Mesenteric fat pad (tissue), 1 donor: ENCODE results near the gene CDK11A. TPM values are rescaled to one million over a fixed set of nuclear protein-coding genes. Genes with fewer than 3 reads are reported as not detected.
A peak's percentile ranks its signal among the peaks of the same experiment; 100 is the strongest.
"Not testable (repeated sequence)": the region's sequence is repeated elsewhere in the genome, so short reads cannot be mapped to it uniquely, and the experiment has no call there.

Experiments used
- DNase-seq: peaks from one replicate; pipeline ENCODE4 v3.0.0-alpha.2; 2020; ENCODE audit warnings: low spot score
- total RNA-seq: library from RNA; stranded (reverse); fragmentation: NEBNext Ultra II Directional; extraction: Animal tissue kit (Norgen Biotek cat#: 25700); gene quantifications from one replicate; pipeline ENCODE4 v1.2.1, GENCODE V29; 2021
- donor health status: DM: yes; HTN: yes; CAD: no.

Gene CDK11A
- total RNA-seq, 1 donor from 2014 or later: 45.5 TPM

DNA sequence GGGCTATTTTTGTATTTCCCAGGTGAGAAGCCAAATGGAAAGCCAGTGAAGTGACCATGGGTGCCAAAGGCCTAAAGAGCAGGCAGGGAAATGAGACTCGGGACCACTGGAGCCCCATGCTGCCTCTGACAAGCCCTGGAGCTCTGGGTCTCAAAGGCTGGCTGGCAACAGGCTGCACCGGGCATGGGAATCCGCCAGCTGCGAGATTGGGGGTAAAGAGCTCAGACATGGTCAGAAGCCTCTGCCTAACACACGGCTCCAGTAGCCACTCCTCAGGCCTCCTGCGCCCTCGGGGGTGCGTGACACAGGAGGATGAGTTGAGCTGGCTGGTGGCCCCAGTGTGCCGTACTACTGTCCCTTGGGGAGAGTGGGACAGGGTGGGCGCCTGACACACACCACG, 59.8 kb downstream of the CDK11A start:
- not testable (repeated sequence) for DNase-seq

DNA sequence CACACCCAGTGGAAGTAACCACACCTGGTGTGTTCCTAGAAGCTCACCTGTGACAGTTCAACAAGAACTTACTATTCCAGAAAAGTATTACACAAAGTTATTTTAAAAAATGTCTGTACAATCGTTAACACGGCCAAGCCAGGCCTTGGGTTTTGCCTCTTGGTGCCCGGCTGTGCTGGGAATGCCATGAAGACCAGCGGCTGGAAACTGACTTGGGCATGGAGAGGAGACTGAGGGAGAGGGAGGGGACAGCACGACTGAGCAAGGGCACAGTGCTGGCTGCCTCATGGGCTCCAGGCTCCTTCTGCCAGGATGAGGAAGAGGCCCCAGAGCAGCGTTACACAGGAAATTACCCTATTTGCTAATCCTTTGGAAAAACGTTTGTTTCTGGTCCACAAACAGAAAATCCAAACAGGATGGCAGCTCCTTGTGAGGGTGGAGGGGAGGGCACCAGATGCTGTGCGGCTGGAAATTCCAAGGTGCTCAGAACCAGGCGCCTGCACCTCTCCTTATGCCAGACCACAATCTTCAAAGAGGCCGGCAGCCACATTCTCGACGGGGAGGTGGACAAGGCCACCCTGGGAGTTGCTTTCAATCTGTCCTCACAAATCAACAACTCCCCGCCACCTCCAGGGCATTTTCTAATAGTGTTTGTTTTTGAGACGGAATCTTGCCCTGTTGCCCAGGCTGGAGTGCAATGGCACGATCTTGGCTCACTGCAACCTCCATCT, 61.2 kb downstream of the CDK11A start:
- peak; percentile 84 for DNase-seq

DNA sequence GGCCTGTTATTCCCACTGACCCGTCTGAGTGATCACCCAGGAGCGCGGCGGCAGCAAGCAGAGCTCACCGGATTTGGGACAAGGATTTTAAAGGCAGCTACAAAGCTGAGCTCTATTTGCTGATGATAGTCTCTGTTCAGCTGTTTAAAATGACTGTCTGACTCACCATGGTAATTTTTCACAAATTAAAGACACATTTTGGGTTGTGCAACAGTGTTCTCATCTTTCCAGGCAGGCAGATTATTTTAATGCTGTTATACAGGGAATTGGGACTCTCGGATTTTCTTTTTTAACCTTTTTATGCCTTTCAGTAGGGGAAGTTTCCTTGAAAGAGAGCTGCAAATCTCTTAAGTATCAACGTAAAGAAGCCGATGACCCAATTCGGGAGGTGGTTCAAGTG, 61.8 kb downstream of the CDK11A start:
- DNase-seq: not testable (repeated sequence)

DNA sequence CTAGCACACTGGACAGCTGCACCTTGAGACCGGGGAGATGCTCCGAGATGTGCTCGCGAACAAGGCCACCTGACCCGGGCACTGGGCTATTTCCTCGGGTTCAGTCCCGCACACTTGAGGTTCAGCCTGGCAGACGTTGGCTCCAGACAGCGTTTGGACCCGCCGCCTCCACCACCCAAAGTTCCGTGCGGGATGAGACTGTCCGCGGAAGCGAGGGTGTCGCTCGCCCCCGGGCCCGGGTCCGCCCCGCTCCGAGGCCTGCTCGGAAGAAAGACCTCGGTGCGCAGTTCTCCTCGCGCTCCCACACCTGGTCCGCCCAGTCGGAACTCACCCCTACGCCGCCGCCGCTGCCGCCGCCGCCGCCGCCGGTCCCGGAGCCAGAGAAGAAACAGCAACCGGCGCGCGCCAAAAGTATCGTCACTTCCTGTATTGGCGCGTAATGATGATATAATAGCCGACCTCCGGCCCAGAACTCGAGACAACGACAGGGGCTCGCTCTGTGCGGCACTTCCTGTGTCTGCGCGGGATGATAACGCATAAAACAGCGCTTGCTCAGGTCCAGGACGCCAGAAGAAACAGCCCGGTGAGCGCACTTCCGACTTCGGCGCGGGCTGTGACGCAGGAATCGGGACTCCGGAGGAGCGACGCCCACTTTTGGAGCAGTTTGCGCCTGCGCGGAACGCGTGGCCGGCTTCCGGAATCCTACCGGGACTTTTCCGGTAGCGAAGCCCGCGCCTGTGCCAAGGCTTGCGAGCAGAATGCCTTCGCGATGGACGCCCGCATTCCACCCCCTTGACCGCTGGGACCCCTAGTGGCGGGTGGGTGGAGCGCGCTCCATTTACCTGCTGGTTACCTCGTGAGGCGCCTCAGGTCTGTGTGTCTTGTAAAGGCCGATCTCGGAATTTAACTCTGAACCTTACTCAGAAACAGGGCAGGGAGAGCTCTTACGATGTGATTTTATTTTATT, 65.3 kb downstream of the CDK11A start, which contains the start of gene CDK11B:
Gene CDK11B (minus strand): TSS at position 422 of the 967 bp plus-strand sequence. CDS start 1,519 bp downstream, outside the sequence.
- DNase-seq: peak; percentile 98

Other genes with a start within 250 kb of the CDK11A start
- gene ATAD3A, start 212.2 kb downstream of the CDK11A start, total RNA-seq: 26.2 TPM
- gene TMEM240, start 183.7 kb downstream of the CDK11A start, total RNA-seq: 1.4 TPM
- gene SSU72, start 149.5 kb downstream of the CDK11A start, total RNA-seq: 144 TPM
- 2.9 TPM for gene FNDC10, start 124.2 kb downstream of the CDK11A start, total RNA-seq
- gene MIB2, start 108.9 kb downstream of the CDK11A start, total RNA-seq: 37.9 TPM
- 17.2 TPM for gene MMP23B, start 92.2 kb downstream of the CDK11A start, total RNA-seq
- gene CDK11B, start 65.4 kb downstream of the CDK11A start, total RNA-seq: 20.8 TPM
- 27.7 TPM for gene SLC35E2B, start 31.6 kb downstream of the CDK11A start, total RNA-seq
- gene NADK, start 54.1 kb upstream of the CDK11A start, total RNA-seq: 165 TPM
- gene GNB1, start 166.7 kb upstream of the CDK11A start, total RNA-seq: 318 TPM
- 0.26 TPM for gene CALML6, start 190.9 kb upstream of the CDK11A start, total RNA-seq
- 1.5 TPM for gene TMEM52, start 194.9 kb upstream of the CDK11A start, total RNA-seq